ENCODE measurements around the gene MAGI2.

The MAGI2 gene

DNA sequence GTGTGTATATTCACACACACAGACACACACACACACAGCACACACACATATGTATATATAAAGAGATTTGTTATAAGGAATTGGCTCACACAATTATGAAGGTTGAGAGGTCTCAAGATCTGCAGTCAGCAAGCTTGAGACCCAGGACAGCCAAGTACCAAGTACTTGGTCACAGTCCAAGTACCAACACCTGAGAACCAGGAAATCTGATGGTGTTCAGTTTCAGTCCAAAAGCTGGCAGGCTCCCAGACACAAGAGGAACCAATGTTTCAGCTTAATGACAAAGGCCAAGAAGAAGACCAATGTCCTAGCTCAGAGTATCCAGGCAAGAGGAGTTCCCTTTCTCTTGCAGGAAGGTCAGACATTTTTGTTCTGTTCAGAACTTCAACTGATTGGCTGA lies 780.2 kb downstream of the MAGI2 start:
- no peak for DNase-seq (ENCODE audit: low spot score)
- no peak for TF ChIP-seq CTCF (conservative IDR thresholded peaks at IDR 0.05; ENCODE audit: low read depth)
- ChIA-PET CTCF (no interaction called here), POLR2A (ENCODE audit: low non-redundant PET) (no interaction called here)
- H3K27ac ChIP-seq, result no peak overlapping the region

- TF ChIP-seq CTCF (conservative IDR thresholded peaks at IDR 0.05; ENCODE audit: low read depth), result no peak
- CTCF ChIA-PET, result no interaction called here
- POLR2A ChIA-PET (ENCODE audit: low non-redundant PET), result no interaction called here
- H3K27ac ChIP-seq, result no peak overlapping the region
- DNase-seq (ENCODE audit: low spot score), result no peak
These were observed 790.5 kb downstream of the MAGI2 start for GRCh38 chr7:78662939-78663338.

DNA sequence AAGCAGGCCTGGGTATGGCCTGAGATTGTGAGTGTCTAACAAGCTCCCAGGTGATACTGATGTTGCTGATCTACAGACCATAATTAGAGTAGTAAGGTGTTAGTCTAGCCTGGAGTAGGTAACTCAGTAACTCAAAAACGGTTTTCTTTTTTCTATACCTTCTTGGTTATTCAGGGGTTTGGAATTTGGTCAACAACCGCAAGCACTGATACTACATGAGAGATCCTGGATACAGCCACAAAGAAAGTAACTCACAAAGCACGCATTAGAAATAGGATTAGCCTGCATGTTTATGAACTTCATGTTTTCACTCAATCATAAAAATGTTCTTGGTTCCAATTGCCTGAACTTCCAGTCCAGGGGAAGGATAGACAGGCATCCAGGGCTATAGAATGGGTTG lies 803.5 kb downstream of the MAGI2 start:
- ChIA-PET CTCF (no interaction called here), POLR2A (ENCODE audit: low non-redundant PET) (no interaction called here)
- TF ChIP-seq CTCF (conservative IDR thresholded peaks at IDR 0.05; ENCODE audit: low read depth), result no peak
- DNase-seq (ENCODE audit: low spot score), result no peak
- no peak overlapping the region for H3K27ac ChIP-seq

- no peak overlapping the region for H3K27ac ChIP-seq
- POLR2A ChIA-PET (ENCODE audit: low non-redundant PET), result no interaction called here
- CTCF ChIA-PET, result no interaction called here
- no peak for DNase-seq (ENCODE audit: low spot score)
- TF ChIP-seq CTCF (conservative IDR thresholded peaks at IDR 0.05; ENCODE audit: low read depth), result no peak
These were observed 804.2 kb downstream of the MAGI2 start for GRCh38 chr7:78649236-78649635.

DNA sequence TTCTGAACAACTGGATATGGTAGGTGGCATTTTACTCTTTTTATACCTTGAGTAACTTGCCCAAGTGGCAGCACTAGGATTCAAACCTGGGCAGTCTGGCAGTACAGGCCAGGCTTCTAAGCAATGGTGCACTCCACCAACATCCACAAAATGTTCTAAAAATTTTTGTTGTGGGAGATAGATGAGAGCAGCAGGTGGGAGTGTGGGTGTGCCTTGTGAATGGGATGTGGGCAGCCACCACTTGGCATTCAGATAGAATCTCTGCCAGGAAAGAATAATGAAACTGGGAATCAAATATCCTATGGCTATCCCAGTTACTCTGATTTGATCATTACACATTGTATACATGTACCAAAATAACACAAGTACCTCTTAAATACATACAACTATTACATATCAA lies 810.7 kb downstream of the MAGI2 start:
- no peak for TF ChIP-seq CTCF (conservative IDR thresholded peaks at IDR 0.05; ENCODE audit: low read depth)

GRCh38 chr7:78638364-78638763 lies 815.1 kb downstream of the MAGI2 start:
- CTCF ChIA-PET, result interaction anchor here (0.7 kb wide), 1 partner anchor 230 kb away, joined by 3 read pairs; no protein-coding TSS in a partner anchor
- TF ChIP-seq CTCF (conservative IDR thresholded peaks at IDR 0.05; ENCODE audit: low read depth), result no peak
- POLR2A ChIA-PET (ENCODE audit: low non-redundant PET), result no interaction called here
- no peak overlapping the region for H3K27ac ChIP-seq
- no peak for DNase-seq (ENCODE audit: low spot score)

More for the DNA sequence above, 810.7 kb downstream of the MAGI2 start:
- H3K27ac ChIP-seq, result no peak overlapping the region
- no peak for DNase-seq (ENCODE audit: low spot score)
- POLR2A ChIA-PET (ENCODE audit: low non-redundant PET), result no interaction called here
- CTCF ChIA-PET, result no interaction called here

DNA sequence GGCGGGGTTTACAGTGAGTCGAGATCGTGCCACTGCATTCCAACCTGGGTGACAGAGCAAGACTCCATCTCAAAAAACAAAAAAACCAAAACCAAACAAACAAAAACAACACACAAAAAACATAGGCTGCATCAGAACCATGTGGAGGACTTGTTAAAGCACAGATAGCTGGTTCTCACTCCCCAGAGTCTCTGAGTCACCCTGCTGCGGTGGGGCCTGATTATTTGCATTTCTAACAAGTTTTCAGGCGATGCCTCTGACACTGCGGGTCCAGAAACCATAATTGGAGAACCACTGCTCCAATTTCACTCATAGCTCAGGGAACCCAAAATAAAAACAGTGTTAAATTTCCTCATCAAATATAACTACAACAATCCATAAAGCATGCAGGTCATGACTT lies 816.7 kb downstream of the MAGI2 start:
- no peak for DNase-seq (ENCODE audit: low spot score)
- ChIA-PET CTCF (no interaction called here), POLR2A (ENCODE audit: low non-redundant PET) (no interaction called here)
- H3K27ac ChIP-seq, result no peak overlapping the region
- TF ChIP-seq CTCF (conservative IDR thresholded peaks at IDR 0.05; ENCODE audit: low read depth), result no peak
